Osteoblast (primary cell): ENCODE data around the gene EFCAB9. TPM values are rescaled to one million over a fixed set of nuclear protein-coding genes. Genes with fewer than 3 reads are reported as not detected.
A peak's percentile ranks its signal among the peaks of the same experiment; 100 is the strongest.

ENCODE experiments used
- DNase-seq: peaks from one replicate; pipeline ENCODE4 v3.0.0; 2011; ENCODE audit warnings: low spot score, mixed read lengths; ENCODE audit not compliant: insufficient read length; ENCODE audit errors: missing footprints
- H2AFZ ChIP-seq: 2 replicates; pipeline ENCODE4 v1.6.0; 2011; ENCODE audit warnings: mild to moderate bottlenecking, low read length
- H3K27ac ChIP-seq: 2 replicates; pipeline ENCODE4 v1.5.1; 2011; ENCODE audit warnings: mild to moderate bottlenecking, low read depth, low read length, moderate library complexity
- H3K27me3 ChIP-seq: 2 replicates; pipeline ENCODE4 v1.6.0; 2012; ENCODE audit warnings: mild to moderate bottlenecking, control low read depth, inconsistent platforms, low read length, moderate library complexity; ENCODE audit not compliant: insufficient read depth
- H3K36me3 ChIP-seq: 2 replicates; pipeline ENCODE4 v1.5.1; 2011; ENCODE audit warnings: mild to moderate bottlenecking, low read length, control low read depth, moderate library complexity; ENCODE audit not compliant: insufficient read depth
- H3K4me1 ChIP-seq: 2 replicates; pipeline ENCODE4 v1.5.1; 2011; ENCODE audit warnings: mild to moderate bottlenecking, low read length, control low read depth, moderate library complexity; ENCODE audit not compliant: insufficient read depth
- H3K4me2 ChIP-seq: 2 replicates; pipeline ENCODE4 v1.6.0; 2011; ENCODE audit warnings: mild to moderate bottlenecking, low read length; ENCODE audit not compliant: insufficient read depth
- H3K4me3 ChIP-seq: fragments of 200-600 bp; sonication (generic); 3 replicates; pipeline ENCODE4 v1.5.1; 2012; ENCODE audit warnings: mild to moderate bottlenecking, low read length, inconsistent platforms; ENCODE audit not compliant: insufficient read depth
- H3K79me2 ChIP-seq: 2 replicates; pipeline ENCODE4 v1.6.0; 2012; ENCODE audit warnings: mild to moderate bottlenecking, low read length, control low read depth, inconsistent platforms; ENCODE audit not compliant: insufficient read depth
- H3K9me3 ChIP-seq: 2 replicates; pipeline ENCODE4 v1.5.1; 2011; ENCODE audit warnings: low read depth, low read length, control low read depth
- H4K20me1 ChIP-seq: 2 replicates; pipeline ENCODE4 v1.6.0; 2012; ENCODE audit warnings: mild to moderate bottlenecking, low read length, control low read depth; ENCODE audit not compliant: insufficient read depth
- CTCF ChIP-seq: IDR thresholded peaks from 2 replicates; pipeline ENCODE4 v1.5.1; 2011; ENCODE audit warnings: mild to moderate bottlenecking, low read depth, low read length, moderate library complexity; ENCODE audit errors: extremely low read depth
- total RNA-seq: library from RNA; depleted of rRNA; stranded (reverse); fragments of >200 nt; gene quantifications from 2 replicates; pipeline ENCODE4 v1.2.3, GENCODE V29; 2012

EFCAB9 gene
- total RNA-seq, 1 donor = not detected

GRCh38 chr5:172160506-172160905 lies 33.5 kb upstream of the EFCAB9 start:
- peaks cover 24% of the 10 kb centered on the region for H3K4me1 ChIP-seq
- H3K9me3 ChIP-seq = no peaks in the 10 kb centered on the region
- peaks cover 75% of the 10 kb centered on the region for H3K79me2 ChIP-seq
- H3K36me3 ChIP-seq = peaks cover 3% of the 10 kb centered on the region
- H3K4me2 ChIP-seq = no peak overlapping the region
- peaks cover 31% of the 10 kb centered on the region for H4K20me1 ChIP-seq
- H2AFZ ChIP-seq = no peak overlapping the region
- H3K27ac ChIP-seq = no peak overlapping the region
- H3K27me3 ChIP-seq = no peaks in the 10 kb centered on the region
- TF ChIP-seq CTCF = no peak
- no peak overlapping the region for H3K4me3 ChIP-seq
- no peak for DNase-seq

GRCh38 chr5:172162323-172162986 lies 31.5 kb upstream of the EFCAB9 start:
- Histone ChIP-seq H3K36me3 (no peaks in the 10 kb centered on the region), H3K4me2 (no peak overlapping the region), H3K27me3 (no peaks in the 10 kb centered on the region), H3K27ac (no peak overlapping the region), H4K20me1 (peaks cover 34% of the 10 kb centered on the region), H3K4me3 (no peak overlapping the region), H3K79me2 (peaks cover 80% of the 10 kb centered on the region), H2AFZ (no peak overlapping the region), H3K4me1 (peaks cover 24% of the 10 kb centered on the region), H3K9me3 (no peaks in the 10 kb centered on the region)
- peak; percentile 45 for DNase-seq
- TF ChIP-seq CTCF = peak; percentile 24

GRCh38 chr5:172162987-172163343 lies 31.0 kb upstream of the EFCAB9 start:
- H3K4me3 ChIP-seq = no peak overlapping the region
- no peaks in the 10 kb centered on the region for H3K36me3 ChIP-seq
- peaks cover 24% of the 10 kb centered on the region for H3K4me1 ChIP-seq
- no peak overlapping the region for H3K4me2 ChIP-seq
- no peaks in the 10 kb centered on the region for H3K27me3 ChIP-seq
- peaks cover 37% of the 10 kb centered on the region for H4K20me1 ChIP-seq
- no peak for TF ChIP-seq CTCF
- H3K79me2 ChIP-seq = peaks cover 82% of the 10 kb centered on the region
- DNase-seq = peak; percentile 30
- H3K9me3 ChIP-seq = no peaks in the 10 kb centered on the region
- no peak overlapping the region for H2AFZ ChIP-seq
- H3K27ac ChIP-seq = peak overlapping the region; percentile 5

GRCh38 chr5:172163346-172163745 lies 30.6 kb upstream of the EFCAB9 start:
- Histone ChIP-seq H3K79me2 (peaks cover 83% of the 10 kb centered on the region), H3K4me2 (no peak overlapping the region), H3K36me3 (no peaks in the 10 kb centered on the region), H3K27me3 (no peaks in the 10 kb centered on the region), H4K20me1 (peaks cover 37% of the 10 kb centered on the region), H2AFZ (no peak overlapping the region), H3K9me3 (no peaks in the 10 kb centered on the region), H3K4me1 (peaks cover 24% of the 10 kb centered on the region), H3K27ac (peak overlapping the region; percentile 5), H3K4me3 (no peak overlapping the region)
- DNase-seq = peak; percentile 69
- no peak for TF ChIP-seq CTCF
